HUES48 (cell line): ENCODE measurements around the gene MGLL.

Source experiments
- H3K27ac ChIP-seq: one replicate; pipeline ENCODE4 v1.7.0; 2013; ENCODE audit warnings: low read depth, low read length, inconsistent platforms
- H3K27me3 ChIP-seq: 2 replicates; pipeline ENCODE4 v1.6.1; 2013; ENCODE audit warnings: mild to moderate bottlenecking, low read length; ENCODE audit not compliant: control insufficient read depth, insufficient read depth
- H3K36me3 ChIP-seq: 2 replicates; pipeline ENCODE4 v1.6.1; 2013; ENCODE audit warnings: low read length; ENCODE audit not compliant: control insufficient read depth, insufficient read depth
- H3K4me1 ChIP-seq: 2 replicates; pipeline ENCODE4 v1.6.1; 2013; ENCODE audit warnings: mild to moderate bottlenecking, low read length; ENCODE audit not compliant: control insufficient read depth, insufficient read depth
- H3K4me3 ChIP-seq: 2 replicates; pipeline ENCODE4 v1.5.1; 2013; ENCODE audit warnings: mild to moderate bottlenecking, low read depth, low read length
- H3K9ac ChIP-seq: 2 replicates; pipeline ENCODE4 v1.6.1; 2013; ENCODE audit warnings: mild to moderate bottlenecking, low read depth, low read length, moderate library complexity
- H3K9me3 ChIP-seq: 2 replicates; pipeline ENCODE4 v1.6.1; 2013; ENCODE audit warnings: low read length; ENCODE audit not compliant: control insufficient read depth, insufficient read depth

The MGLL gene

DNA sequence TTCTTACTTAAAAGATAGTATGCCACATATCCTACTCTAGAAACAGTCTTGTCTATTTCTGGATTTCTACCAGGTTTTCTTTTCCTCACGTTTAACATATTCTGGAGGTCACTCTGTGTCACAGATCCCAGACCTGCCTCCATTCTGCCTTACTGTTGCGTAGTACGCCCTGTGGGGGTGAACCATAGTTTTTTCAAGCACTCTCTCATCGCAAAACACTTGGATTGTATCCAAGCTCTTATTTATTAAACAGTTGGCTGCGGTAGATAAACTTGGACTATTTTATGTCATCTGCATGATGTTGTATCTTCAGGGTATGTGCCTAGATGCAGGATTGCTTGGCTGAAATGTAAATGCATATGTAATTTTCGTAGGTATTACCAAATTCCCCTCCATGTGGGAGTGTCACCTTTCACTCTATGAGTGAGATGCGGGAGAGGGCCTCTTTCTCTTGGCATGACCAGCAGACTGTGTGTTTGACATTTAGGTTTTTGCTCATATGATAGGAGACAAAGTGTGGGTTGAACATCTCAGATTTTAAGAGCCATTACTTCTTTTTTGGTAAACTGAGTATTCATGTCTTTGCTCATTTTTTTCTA is 93.8 kb downstream of the MGLL start:
- H3K4me3 ChIP-seq = no peak overlapping the region
- H3K4me1 ChIP-seq = peaks cover 14% of the 10 kb centered on the region
- H3K36me3 ChIP-seq = no peaks in the 10 kb centered on the region
- no peaks in the 10 kb centered on the region for H3K9me3 ChIP-seq
- no peak overlapping the region for H3K9ac ChIP-seq
- H3K27me3 ChIP-seq = 0 out of 2 replicates have a peak, but pooled peaks cover 7% of the 10 kb centered on the region
- no peak overlapping the region for H3K27ac ChIP-seq

GRCh38 chr3:127726894-127727293 is 95.4 kb downstream of the MGLL start:
- no peaks in the 10 kb centered on the region for H3K9me3 ChIP-seq
- no peak overlapping the region for H3K4me3 ChIP-seq
- peaks cover 6% of the 10 kb centered on the region for H3K4me1 ChIP-seq
- H3K9ac ChIP-seq = no peak overlapping the region
- H3K27ac ChIP-seq = no peak overlapping the region
- H3K27me3 ChIP-seq = no peaks in the 10 kb centered on the region
- H3K36me3 ChIP-seq = no peaks in the 10 kb centered on the region

DNA sequence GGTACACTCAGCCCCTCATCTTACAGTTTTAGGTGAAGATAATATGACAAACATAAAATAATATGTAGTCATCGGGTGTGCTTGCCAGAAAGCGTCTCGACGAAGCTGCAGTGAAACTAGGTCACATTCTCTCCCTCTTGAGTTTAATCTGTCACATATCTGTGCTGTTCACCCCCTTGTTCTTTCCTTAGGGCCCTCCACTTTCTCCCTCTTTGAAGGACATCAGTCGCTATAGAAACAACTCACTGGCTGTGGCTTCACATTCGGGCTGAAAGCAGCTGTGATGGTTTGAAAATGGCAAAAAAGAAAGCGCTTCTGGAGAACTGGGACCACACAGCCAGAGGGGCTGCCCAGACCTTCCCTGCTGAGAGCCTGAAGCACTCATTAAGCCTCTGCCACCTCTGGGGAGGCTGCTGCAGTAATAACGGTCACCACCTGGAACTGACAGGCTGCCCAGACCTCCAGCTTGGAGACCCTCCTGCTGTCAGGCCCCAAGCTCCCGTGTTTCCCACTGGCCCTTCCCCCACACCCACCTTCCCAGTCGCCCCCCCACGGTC is 99.2 kb downstream of the MGLL start:
- H3K36me3 ChIP-seq = no peaks in the 10 kb centered on the region
- no peak overlapping the region for H3K27ac ChIP-seq

GRCh38 chr3:127722091-127722784 is 100.1 kb downstream of the MGLL start:
- Histone ChIP-seq H3K36me3 (no peaks in the 10 kb centered on the region), H3K9ac (no peak overlapping the region), H3K4me3 (no peak overlapping the region), H3K9me3 (no peaks in the 10 kb centered on the region), H3K27ac (no peak overlapping the region), H3K4me1 (no peaks in the 10 kb centered on the region), H3K27me3 (no peaks in the 10 kb centered on the region)

More for the DNA sequence above, 99.2 kb downstream of the MGLL start:
- Histone ChIP-seq H3K27me3 (no peaks in the 10 kb centered on the region), H3K4me3 (no peak overlapping the region), H3K9me3 (no peaks in the 10 kb centered on the region), H3K9ac (no peak overlapping the region), H3K4me1 (no peaks in the 10 kb centered on the region)

DNA sequence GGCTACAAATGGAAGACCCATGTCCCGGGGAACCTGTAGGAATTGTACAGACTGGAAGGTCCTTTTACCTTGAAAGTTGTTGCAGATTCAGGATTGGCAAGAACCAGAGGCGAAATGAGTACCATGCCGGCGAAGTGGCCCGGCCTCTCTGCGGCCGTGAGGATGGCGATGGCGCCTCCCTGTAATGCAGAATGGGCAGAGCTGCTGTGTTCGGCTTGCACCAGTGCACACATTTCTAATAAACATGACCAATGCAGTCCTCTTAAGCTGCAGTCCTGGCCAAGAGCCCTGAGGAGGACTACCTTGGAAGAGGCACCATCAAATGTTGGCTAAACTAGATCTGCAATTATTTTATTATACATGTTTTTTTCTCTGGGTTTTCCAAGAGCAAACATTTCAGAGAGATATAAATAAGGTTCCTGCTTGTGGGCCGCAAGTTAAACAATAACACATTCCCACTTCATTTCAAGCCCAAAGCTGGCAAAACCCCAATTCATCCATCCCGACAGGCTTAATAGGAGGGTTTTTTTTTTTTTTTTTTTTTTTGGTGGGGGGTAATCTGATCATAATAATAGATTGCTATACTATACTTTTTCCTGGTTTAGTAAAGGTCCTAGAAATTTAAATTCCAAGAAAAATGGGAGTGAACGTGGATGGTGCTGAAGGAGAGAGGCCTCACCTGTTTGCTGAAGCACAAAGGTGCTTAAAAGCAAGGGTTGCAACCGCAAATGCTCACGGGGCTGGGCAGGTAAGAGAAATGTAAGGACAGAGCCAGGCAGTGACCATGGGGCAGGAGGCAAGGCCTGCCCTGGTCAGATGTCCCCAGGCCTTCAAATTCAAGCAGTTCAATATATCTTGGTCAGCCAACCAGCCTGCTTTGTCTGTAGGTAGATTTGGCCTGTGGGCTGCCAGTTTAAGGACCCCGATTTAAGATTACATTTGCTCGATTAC is 101.1 kb downstream of the MGLL start:
- Histone ChIP-seq H3K4me3 (no peak overlapping the region), H3K27me3 (no peaks in the 10 kb centered on the region), H3K36me3 (no peaks in the 10 kb centered on the region), H3K9ac (no peak overlapping the region), H3K9me3 (no peaks in the 10 kb centered on the region), H3K27ac (no peak overlapping the region), H3K4me1 (no peaks in the 10 kb centered on the region)

GRCh38 chr3:127720161-127720823 is 102.0 kb downstream of the MGLL start:
- Histone ChIP-seq H3K36me3 (no peaks in the 10 kb centered on the region), H3K27me3 (no peaks in the 10 kb centered on the region), H3K9ac (no peak overlapping the region), H3K4me1 (no peaks in the 10 kb centered on the region), H3K9me3 (no peaks in the 10 kb centered on the region), H3K4me3 (no peak overlapping the region), H3K27ac (no peak overlapping the region)

- no peaks in the 10 kb centered on the region for H3K9me3 ChIP-seq
- no peak overlapping the region for H3K27ac ChIP-seq
- no peak overlapping the region for H3K4me3 ChIP-seq
- no peaks in the 10 kb centered on the region for H3K4me1 ChIP-seq
- H3K9ac ChIP-seq = no peak overlapping the region
- H3K36me3 ChIP-seq = no peaks in the 10 kb centered on the region
- no peaks in the 10 kb centered on the region for H3K27me3 ChIP-seq
Observed at GRCh38 chr3:127719369-127719768, 102.9 kb downstream of the MGLL start.

GRCh38 chr3:127718916-127719290 is 103.4 kb downstream of the MGLL start:
- Histone ChIP-seq H3K4me3 (no peak overlapping the region), H3K9me3 (no peaks in the 10 kb centered on the region), H3K36me3 (no peaks in the 10 kb centered on the region), H3K4me1 (no peaks in the 10 kb centered on the region), H3K9ac (no peak overlapping the region), H3K27ac (no peak overlapping the region), H3K27me3 (no peaks in the 10 kb centered on the region)

GRCh38 chr3:127718245-127718915 is 103.9 kb downstream of the MGLL start:
- H3K9me3 ChIP-seq = no peaks in the 10 kb centered on the region
- H3K36me3 ChIP-seq = no peaks in the 10 kb centered on the region
- no peak overlapping the region for H3K9ac ChIP-seq
- H3K27me3 ChIP-seq = no peaks in the 10 kb centered on the region
- no peaks in the 10 kb centered on the region; the same call in 1 of the 2 replicates for H3K4me1 ChIP-seq
- no peak overlapping the region for H3K27ac ChIP-seq
- no peak overlapping the region for H3K4me3 ChIP-seq
